Activated CD4-positive, alpha-beta T cell treated with anti-CD3 and anti-CD28 coated beads, Interleukin-2, amount 10 ng/mL, durations not matched to agents 7 days and 5 days (primary cell): Measurements from ENCODE around the gene PIANP. TPM values are rescaled to one million over a fixed set of nuclear protein-coding genes. Genes with fewer than 3 reads are reported as not detected.

Experiments
- CTCF ChIA-PET: fragments of 350-600 bp; sonication (Branson Sonifier 250); formaldehyde crosslinking; loops from one replicate; lab custom pipeline; 2021; ENCODE audit warnings: antibody characterized with exemption; lab: Charles Lee
- POLR2A ChIA-PET: fragments of 350-600 bp; sonication (Branson Sonifier 250); formaldehyde crosslinking; loops from one replicate; lab custom pipeline; 2021; ENCODE audit warnings: antibody characterized with exemption; lab: Charles Lee
- DNase-seq: peaks from one replicate; pipeline ENCODE4 v3.0.0-alpha.2; 2020
- H3K27ac Mint-ChIP-seq: one replicate; pipeline ENCODE4 v1.8.0; 2021; ENCODE audit warnings: mild to moderate bottlenecking, moderate library complexity, mixed read lengths
- H3K27me3 Mint-ChIP-seq: one replicate; pipeline ENCODE4 v1.8.0; 2021; ENCODE audit warnings: mixed read lengths
- H3K36me3 Mint-ChIP-seq: one replicate; pipeline ENCODE4 v1.8.0; 2021; ENCODE audit warnings: low read depth, mixed read lengths
- H3K4me1 Mint-ChIP-seq: one replicate; pipeline ENCODE4 v1.8.0; 2021; ENCODE audit warnings: mixed read lengths
- H3K4me3 Mint-ChIP-seq: one replicate; pipeline ENCODE4 v1.8.0; 2021; ENCODE audit warnings: mild to moderate bottlenecking, moderate library complexity, mixed read lengths
- H3K9me3 Mint-ChIP-seq: one replicate; pipeline ENCODE4 v1.8.0; 2021; ENCODE audit warnings: mixed read lengths
- total RNA-seq, 2 experiments: library from RNA; stranded (reverse); gene quantifications; one replicate each; pipeline ENCODE4 v1.2.3, GENCODE V29; 2021

PIANP gene
- total RNA-seq, 2 experiments from 2014 or later: not detected

DNA sequence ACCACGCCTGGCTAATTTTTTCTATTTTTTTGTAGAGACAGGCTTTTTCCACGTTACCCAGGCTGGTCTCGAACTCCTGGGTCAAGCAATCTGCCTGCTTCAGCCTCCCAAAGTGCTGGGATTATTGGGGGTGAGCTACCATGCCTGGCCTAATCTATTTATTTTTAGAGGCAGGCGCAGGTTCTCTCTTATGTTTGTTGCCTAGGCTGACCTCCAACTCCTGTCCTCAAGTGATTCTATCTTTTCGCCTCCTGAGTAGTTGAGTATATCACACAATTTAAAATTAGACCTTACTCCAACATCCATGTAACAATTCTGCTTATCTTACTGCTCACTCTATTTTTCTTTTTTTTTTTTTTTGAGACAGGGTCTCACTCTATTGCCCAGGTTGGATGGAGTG is 46.6 kb downstream of the PIANP start:
- CTCF ChIA-PET: no interaction called here

DNA sequence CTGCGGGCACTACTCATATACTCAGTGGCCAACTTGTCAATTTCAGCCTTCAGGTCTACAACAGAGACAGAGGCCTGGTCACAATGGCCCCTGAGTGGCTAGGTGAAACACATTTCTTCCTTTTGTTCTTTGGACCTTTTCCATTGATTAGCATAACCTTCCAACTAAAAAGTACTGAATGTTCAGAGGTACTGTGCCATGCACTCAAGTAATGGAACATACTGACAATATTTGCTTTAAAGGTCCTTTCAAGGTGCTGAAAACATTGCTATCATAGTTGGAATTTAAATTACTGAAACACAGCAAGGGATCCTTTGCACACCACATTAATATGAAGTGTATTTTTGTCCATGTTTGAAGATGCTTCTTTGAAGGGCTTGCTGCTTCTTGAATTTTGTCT is 47.3 kb downstream of the PIANP start:
- no peaks in the 10 kb centered on the region for H3K9me3 Mint-ChIP-seq
- H3K4me1 Mint-ChIP-seq: no peaks in the 10 kb centered on the region
- H3K27me3 Mint-ChIP-seq: no peaks in the 10 kb centered on the region
- CTCF ChIA-PET: no interaction called here
- H3K36me3 Mint-ChIP-seq: peaks cover 30% of the 10 kb centered on the region
- no peak for DNase-seq
- POLR2A ChIA-PET: no interaction called here
- peak overlapping the region; percentile 41 for H3K27ac Mint-ChIP-seq
- no peak overlapping the region for H3K4me3 Mint-ChIP-seq

More for the DNA sequence above, 46.6 kb downstream of the PIANP start:
- POLR2A ChIA-PET: no interaction called here
- H3K4me3 Mint-ChIP-seq: no peak overlapping the region
- no peak overlapping the region for H3K27ac Mint-ChIP-seq
- H3K27me3 Mint-ChIP-seq: no peaks in the 10 kb centered on the region
- H3K36me3 Mint-ChIP-seq: peaks cover 31% of the 10 kb centered on the region
- DNase-seq: no peak
- H3K9me3 Mint-ChIP-seq: no peaks in the 10 kb centered on the region
- H3K4me1 Mint-ChIP-seq: peaks cover 4% of the 10 kb centered on the region

DNA sequence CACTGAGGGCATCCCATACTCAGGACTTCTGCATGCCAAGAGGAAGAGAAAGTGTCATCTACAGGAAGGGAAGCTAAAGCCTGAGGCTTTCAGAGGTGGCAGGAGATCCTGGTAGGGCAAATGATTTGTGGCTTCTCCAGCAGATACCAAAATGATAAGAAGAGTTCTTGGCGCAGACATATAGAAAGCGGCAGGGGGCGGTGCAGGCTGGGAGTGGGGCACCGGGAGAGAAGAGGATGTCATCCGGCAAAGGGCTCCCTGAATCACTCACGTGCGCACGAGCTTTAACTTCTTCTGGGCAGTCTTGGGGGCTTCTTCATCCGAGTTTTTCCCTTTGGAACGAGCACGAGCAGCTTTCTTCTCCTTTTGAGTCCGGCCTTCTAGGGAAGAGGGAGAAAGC is 48.2 kb downstream of the PIANP start:
- Mint-ChIP-seq H3K4me3 (no peak overlapping the region), H3K9me3 (no peaks in the 10 kb centered on the region), H3K36me3 (peaks cover 34% of the 10 kb centered on the region), H3K27me3 (no peaks in the 10 kb centered on the region), H3K27ac (no peak overlapping the region), H3K4me1 (no peaks in the 10 kb centered on the region)
- DNase-seq: no peak
- CTCF ChIA-PET: interaction anchor here (1.1 kb wide), 1 partner anchor 8 kb away, joined by 3 read pairs; no protein-coding TSS in a partner anchor
- POLR2A ChIA-PET: no interaction called here

DNA sequence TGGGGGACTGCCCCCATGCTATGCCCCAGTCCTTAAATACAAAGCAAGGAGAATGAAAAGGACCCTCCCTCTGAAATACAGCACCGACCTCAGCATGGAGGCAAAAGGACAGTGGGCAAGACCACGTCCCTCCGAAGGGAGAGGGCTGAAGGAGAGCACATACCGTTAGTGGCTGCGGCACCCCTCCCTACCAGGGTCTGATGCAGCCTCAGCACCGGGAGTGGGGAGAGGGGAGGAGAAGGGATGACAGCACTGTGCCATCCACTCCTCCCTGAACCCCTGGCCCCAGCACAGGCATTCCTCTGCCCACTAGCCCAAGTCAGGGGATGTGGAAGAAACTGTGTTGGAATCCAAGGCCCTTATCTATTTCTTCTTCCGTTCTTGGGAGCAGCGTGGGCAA is 49.8 kb downstream of the PIANP start:
- Mint-ChIP-seq H3K4me1 (peaks cover 8% of the 10 kb centered on the region), H3K27me3 (no peaks in the 10 kb centered on the region), H3K4me3 (no peak overlapping the region), H3K27ac (no peak overlapping the region), H3K36me3 (peaks cover 42% of the 10 kb centered on the region), H3K9me3 (no peaks in the 10 kb centered on the region)
- DNase-seq: no peak
- POLR2A ChIA-PET: no interaction called here
- CTCF ChIA-PET: no interaction called here

DNA sequence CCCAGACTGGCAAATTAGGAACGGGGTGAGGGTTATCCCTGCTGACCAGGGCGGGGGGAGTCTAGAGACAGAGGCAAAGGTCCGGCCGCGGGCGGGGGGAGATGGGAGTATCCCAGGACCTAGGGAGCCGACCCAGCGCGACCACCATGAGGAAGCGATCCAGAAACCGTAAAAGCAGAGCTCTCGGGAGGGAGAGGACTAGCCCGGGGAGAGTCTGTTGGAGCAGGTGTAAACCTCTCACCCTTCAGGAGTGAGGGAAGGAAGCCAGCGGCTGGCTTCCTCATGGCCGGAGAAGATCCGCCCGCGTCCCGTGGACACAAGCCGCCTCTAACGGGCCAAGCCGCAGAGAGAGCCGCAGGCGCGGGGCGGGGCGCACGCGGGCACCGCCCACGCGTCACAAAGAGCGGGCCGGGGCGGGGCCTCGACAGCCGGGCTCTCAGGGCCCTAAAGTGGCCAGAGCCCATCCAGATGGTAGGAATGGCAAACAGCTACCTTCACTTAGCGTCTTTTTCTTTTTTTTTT is 53.5 kb downstream of the PIANP start, which contains the start of gene ACRBP:
Gene ACRBP (minus strand): TSS at position 350 of the 522 bp plus-strand sequence. CDS start 66 bp downstream, at position 284.
- H3K27ac Mint-ChIP-seq: peak within 1 kb of the TSS; percentile 48
- peaks cover 38% of the 10 kb centered on the region for H3K36me3 Mint-ChIP-seq
- peaks cover 18% of the 10 kb centered on the region for H3K9me3 Mint-ChIP-seq
- POLR2A ChIA-PET: no interaction called here
- H3K4me1 Mint-ChIP-seq: peaks cover 12% of the 10 kb centered on the region
- H3K27me3 Mint-ChIP-seq: peaks cover 7% of the 10 kb centered on the region
- H3K4me3 Mint-ChIP-seq: peak within 1 kb of the TSS; percentile 64
- CTCF ChIA-PET: interaction anchor here (1.1 to 1.3 kb wide), 2 partner anchors 10 to 12 kb away, joined by 3 to 4 read pairs; partner anchors contain the start of gene LPAR5
- peak; percentile 20 for DNase-seq

DNA sequence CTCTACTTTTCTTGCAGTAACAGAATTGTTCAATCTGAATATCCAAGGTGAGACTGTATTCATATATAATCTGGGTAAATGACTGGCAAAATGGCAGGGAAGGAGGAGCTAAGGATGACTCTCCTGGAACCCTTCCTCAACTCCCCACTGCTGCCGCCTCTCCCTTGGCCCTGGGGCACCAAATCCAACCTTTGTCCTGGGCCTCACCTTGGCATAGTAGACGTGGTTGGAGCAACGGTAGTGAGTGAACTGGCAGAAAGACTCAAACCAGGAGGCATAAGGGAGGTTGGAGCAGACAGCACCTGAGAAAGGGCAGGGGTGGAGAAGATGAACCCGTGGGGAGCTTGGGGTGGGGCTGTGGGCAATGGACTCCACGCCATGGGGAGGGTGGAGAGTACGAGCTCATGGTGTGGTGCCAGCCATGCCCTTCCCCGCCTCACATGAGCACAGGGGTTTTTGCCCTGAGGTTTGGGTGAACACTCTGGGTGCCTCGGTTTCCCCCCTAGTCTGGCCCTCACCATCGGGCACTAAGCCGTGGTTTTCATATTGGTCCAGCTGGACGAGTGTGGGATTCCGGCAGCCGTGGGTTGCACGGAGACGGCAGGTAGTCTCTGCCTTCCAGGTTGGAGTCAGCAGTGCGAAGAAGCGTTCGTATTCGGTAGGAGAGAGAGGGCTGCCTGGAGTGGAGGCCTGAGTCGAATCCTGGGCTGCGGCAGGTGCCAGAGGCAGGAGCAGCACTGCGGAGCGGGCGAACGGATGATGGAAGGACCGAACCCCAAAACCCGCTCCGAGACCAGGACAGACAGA is 54.1 kb downstream of the PIANP start:
- H3K4me1 Mint-ChIP-seq: peaks cover 12% of the 10 kb centered on the region
- CTCF ChIA-PET: interaction anchor here (0.8 to 3.1 kb wide), 5 partner anchors 11 to 47 kb away, joined by 3 to 13 read pairs (median 3); partner anchors contain the start of gene LPAR5
- H3K27me3 Mint-ChIP-seq: peaks cover 10% of the 10 kb centered on the region
- peaks cover 35% of the 10 kb centered on the region for H3K36me3 Mint-ChIP-seq
- POLR2A ChIA-PET: no interaction called here
- peaks cover 18% of the 10 kb centered on the region for H3K9me3 Mint-ChIP-seq
- H3K27ac Mint-ChIP-seq: peak overlapping the region; percentile 48
- H3K4me3 Mint-ChIP-seq: peak overlapping the region; percentile 64
- DNase-seq: no peak

DNA sequence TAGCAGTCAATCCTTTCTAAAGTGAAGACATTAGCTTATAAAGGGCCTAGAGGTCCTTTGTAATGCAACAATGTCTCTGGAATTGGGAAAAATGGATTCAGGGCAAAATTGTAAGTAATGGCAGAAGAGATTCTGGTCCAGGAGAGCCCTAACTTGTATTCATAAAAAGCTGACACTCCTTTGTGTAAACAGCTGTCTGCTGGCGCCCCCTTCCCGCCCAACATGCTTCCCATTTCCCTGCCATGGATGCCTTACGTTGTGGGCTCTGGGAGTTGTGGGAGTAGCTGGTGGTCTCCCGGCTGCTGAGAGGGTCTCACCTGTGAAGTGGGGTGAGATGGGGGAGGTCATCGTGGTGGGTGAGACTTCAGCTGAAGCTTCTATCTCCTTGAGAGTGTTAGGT is 55.7 kb downstream of the PIANP start:
- H3K4me1 Mint-ChIP-seq: peaks cover 12% of the 10 kb centered on the region
- CTCF ChIA-PET: interaction anchor here (0.9 to 3.1 kb wide), 4 partner anchors 13 to 95 kb away, joined by 3 to 13 read pairs (median 4); no protein-coding TSS in a partner anchor
- peaks cover 15% of the 10 kb centered on the region for H3K27me3 Mint-ChIP-seq
- H3K27ac Mint-ChIP-seq: peak overlapping the region; percentile 19
- H3K4me3 Mint-ChIP-seq: no peak overlapping the region
- no peak for DNase-seq
- H3K9me3 Mint-ChIP-seq: peaks cover 18% of the 10 kb centered on the region
- peaks cover 31% of the 10 kb centered on the region for H3K36me3 Mint-ChIP-seq
- POLR2A ChIA-PET: no interaction called here

DNA sequence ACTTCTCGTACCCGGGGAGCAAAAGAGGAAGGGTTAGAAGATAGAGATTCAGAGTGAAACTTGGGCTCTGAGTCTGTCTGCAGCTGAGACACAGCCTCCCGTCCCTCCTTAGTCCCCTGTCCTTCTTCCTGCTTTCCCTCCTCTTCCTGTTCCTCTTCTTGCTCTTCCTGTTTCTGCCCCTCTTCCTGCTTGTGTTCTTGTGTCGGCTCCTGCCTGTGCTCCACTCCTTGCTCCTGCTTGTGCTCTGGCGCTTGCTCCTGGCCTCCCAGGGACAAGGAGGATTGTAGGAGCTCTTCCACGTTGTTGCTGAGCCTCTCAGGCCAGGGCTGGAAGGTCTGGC is 56.4 kb downstream of the PIANP start:
- no peak overlapping the region for H3K27ac Mint-ChIP-seq
- peaks cover 31% of the 10 kb centered on the region for H3K36me3 Mint-ChIP-seq
- peaks cover 15% of the 10 kb centered on the region for H3K27me3 Mint-ChIP-seq
- H3K9me3 Mint-ChIP-seq: peaks cover 18% of the 10 kb centered on the region
- H3K4me3 Mint-ChIP-seq: no peak overlapping the region
- ChIA-PET POLR2A (no interaction called here), CTCF (interaction anchor here (0.9 to 3.1 kb wide), 3 partner anchors 12 to 134 kb away, joined by 3 to 13 read pairs (median 3); no protein-coding TSS in a partner anchor)
- peaks cover 12% of the 10 kb centered on the region for H3K4me1 Mint-ChIP-seq
- DNase-seq: no peak

Other genes starting within 250 kb of the PIANP start
- gene TAPBPL, start 248.8 kb downstream of the PIANP start, total RNA-seq: 10 to 100 TPM; 45.8 to 47.9 TPM
- 10 to 100 TPM; 61.4 to 73.4 TPM for gene VAMP1, start 230.1 kb downstream of the PIANP start, total RNA-seq
- gene MRPL51, start 207.6 kb downstream of the PIANP start, total RNA-seq: 100 to 1,000 TPM; 212 to 241 TPM
- gene NCAPD2, start 206.7 kb downstream of the PIANP start, total RNA-seq: 100 to 1,000 TPM; 191 to 202 TPM
- gene GAPDH, start 166.3 kb downstream of the PIANP start, total RNA-seq: 1,000 to 10,000 TPM; 4,459 to 4,958 TPM
- gene IFFO1, start 144.8 kb downstream of the PIANP start, total RNA-seq: 10 to 100 TPM; 28.3 to 30.4 TPM
- 10 to 100 TPM; 74.1 to 76.4 TPM for gene NOP2, start 132.5 kb downstream of the PIANP start, total RNA-seq
- 100 to 1,000 TPM; 262 to 263 TPM for gene CHD4, start 93.4 kb downstream of the PIANP start, total RNA-seq
- gene LPAR5, start 64.9 kb downstream of the PIANP start, total RNA-seq: 1 to 10 TPM; 6.2 to 6.6 TPM
- 1 to 10 TPM; 1.6 to 2.6 TPM for gene ACRBP, start 53.4 kb downstream of the PIANP start, total RNA-seq
- 10 to 100 TPM; 33.7 to 40.2 TPM for gene ING4, start 37.7 kb downstream of the PIANP start, total RNA-seq
- gene ZNF384, start 11.4 kb downstream of the PIANP start, total RNA-seq: 10 to 100 TPM; 90.9 to 95.4 TPM
- gene COPS7A, start 23.2 kb upstream of the PIANP start, total RNA-seq: 10 to 100 TPM; 29.5 to 36.8 TPM
- gene MLF2, start 52.3 kb upstream of the PIANP start, total RNA-seq: 10 to 100 TPM; 90.7 to 95.4 TPM
- gene PTMS, start 65.5 kb upstream of the PIANP start, total RNA-seq: 10 to 100 TPM; 16.4 to 25.6 TPM
- gene LAG3, start 71.7 kb upstream of the PIANP start, total RNA-seq: 10 to 100 TPM; 12.0 to 13.1 TPM
- 100 to 1,000 TPM; 219 to 227 TPM for gene CD4, start 88.7 kb upstream of the PIANP start, total RNA-seq
- under 1 TPM; 0.25 to 0.29 TPM for gene GPR162, start 121.0 kb upstream of the PIANP start, total RNA-seq
- under 1 TPM in 1 of 2 experiments, not detected in 1; 0.40 TPM for gene P3H3, start 127.6 kb upstream of the PIANP start, total RNA-seq
- gene GNB3, start 140.1 kb upstream of the PIANP start, total RNA-seq: not detected
- gene CDCA3, start 150.5 kb upstream of the PIANP start, total RNA-seq: 100 to 1,000 TPM; 118 to 122 TPM
- 100 to 1,000 TPM; 119 to 131 TPM for gene USP5, start 151.3 kb upstream of the PIANP start, total RNA-seq
- gene TPI1, start 166.7 kb upstream of the PIANP start, total RNA-seq: 1,000 to 10,000 TPM in 1 of 2 experiments, 100 to 1,000 TPM in 1; 918 to 1,035 TPM
- 10 to 100 TPM; 15.4 to 17.3 TPM for gene SPSB2, start 172.5 kb upstream of the PIANP start, total RNA-seq
- 1 to 10 TPM; 4.4 to 5.2 TPM for gene LRRC23, start 204.0 kb upstream of the PIANP start, total RNA-seq
- 100 to 1,000 TPM; 156 to 160 TPM for gene ENO2, start 213.8 kb upstream of the PIANP start, total RNA-seq
- gene ATN1, start 227.1 kb upstream of the PIANP start, total RNA-seq: 10 to 100 TPM; 27.3 to 27.6 TPM
- not detected for gene RNU7-1, start 243.0 kb upstream of the PIANP start, total RNA-seq
- 100 to 1,000 TPM; 156 to 181 TPM for gene C12orf57, start 243.2 kb upstream of the PIANP start, total RNA-seq